Posterior vena cava (tissue), 2 donors: ENCODE results near the gene TAS2R39. TPM values are rescaled to one million over a fixed set of nuclear protein-coding genes. Genes with fewer than 3 reads are reported as not detected.

ENCODE experiments used
- DNase-seq: peaks from one replicate; pipeline ENCODE4 v3.0.0-alpha.2; 2020; ENCODE audit warnings: low spot score
- intact Hi-C, 2 donors: fragments of 100-400 bp; cut with DNase I; formaldehyde crosslinking; loops; one replicate each; pipeline versions ENCODE4 v1.14.1 to v1.14.2; 2022 to 2023
- total RNA-seq, 2 donors: library from RNA; stranded (reverse); fragmentation: NEBNext Ultra II Directional; extraction: Animal tissue kit (Norgen Biotek cat#: 25700); gene quantifications; one replicate each; pipeline ENCODE4 v1.2.1, GENCODE V29; 2021
- donor health status: DM: yes; HTN: yes; CAD: no.
- donor health status: DM: yes; HTN: yes; CAD: no.

Gene TAS2R39
- total RNA-seq, 2 donors from 2014 or later: not detected

DNA sequence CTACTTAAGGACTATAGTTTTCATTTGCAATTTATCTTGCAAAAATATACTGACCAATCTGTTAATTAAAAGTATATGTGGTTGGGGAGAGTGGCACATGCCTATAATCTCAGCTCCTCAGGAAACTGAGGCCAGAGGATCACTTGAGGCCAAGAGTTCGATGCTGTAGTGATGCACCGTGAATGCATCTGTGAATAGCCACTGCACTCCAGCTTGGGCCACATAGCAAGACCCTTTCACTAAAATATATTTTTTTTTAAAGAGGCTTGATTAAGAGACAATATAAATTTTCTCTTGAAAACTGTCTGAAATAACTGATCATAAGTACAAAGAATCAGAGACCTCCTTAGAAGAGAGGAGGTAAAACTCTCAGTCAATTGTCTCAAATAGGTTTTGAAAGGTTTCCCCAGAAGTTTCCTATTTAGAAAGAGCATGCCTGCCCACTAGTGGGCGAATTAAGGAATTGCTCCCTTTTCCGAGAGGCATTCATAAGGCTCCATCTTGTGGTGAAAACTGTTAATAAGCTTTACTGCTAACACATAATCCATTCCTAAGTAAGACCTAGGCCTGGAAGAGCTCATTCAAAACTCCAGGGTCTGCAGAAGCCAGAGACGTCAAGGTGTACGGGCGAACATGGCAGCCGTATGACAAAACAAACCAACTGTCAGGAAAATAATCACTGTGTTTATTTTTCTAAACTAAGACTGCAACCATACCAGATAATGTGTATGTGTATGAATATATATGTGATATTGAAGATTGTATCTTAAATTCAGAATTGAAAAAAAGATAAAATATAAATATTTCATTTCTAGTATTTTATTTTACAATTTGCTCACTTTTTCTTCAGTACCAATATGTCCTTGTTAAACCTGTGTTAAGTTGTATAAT lies 31.8 kb downstream of the TAS2R39 start:
- no peak for DNase-seq
- intact Hi-C loops: loop anchor here (2.0 to 10.0 kb wide), 3 partner anchors 203 to 360 kb away; partner anchors contain the start of gene EPHB6 (in 2 of the 2)

DNA sequence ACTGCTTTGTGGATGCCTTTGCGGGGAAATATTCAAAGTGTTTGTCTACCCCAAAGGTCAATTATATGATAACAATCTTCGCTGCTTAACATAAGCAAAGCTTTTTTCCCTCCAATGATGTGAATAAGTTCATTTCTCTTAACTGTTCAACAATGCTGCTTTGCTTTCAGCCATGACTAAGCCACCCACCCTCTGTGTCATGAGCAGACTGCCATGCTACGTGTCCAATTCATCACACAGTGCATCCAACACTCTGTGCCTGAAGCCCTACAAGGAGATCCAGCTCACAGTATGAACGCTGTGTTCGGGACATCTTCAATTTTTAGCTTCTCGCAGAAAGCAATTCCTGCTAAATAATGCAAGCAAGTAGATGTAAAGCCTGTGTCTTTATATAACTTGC lies 32.9 kb downstream of the TAS2R39 start:
- intact Hi-C loops: loop anchor here (10.0 kb wide), 1 partner anchor 361 kb away; the partner anchor contains the start of gene EPHB6 (in 2 of the 2)
- no peak for DNase-seq

DNA sequence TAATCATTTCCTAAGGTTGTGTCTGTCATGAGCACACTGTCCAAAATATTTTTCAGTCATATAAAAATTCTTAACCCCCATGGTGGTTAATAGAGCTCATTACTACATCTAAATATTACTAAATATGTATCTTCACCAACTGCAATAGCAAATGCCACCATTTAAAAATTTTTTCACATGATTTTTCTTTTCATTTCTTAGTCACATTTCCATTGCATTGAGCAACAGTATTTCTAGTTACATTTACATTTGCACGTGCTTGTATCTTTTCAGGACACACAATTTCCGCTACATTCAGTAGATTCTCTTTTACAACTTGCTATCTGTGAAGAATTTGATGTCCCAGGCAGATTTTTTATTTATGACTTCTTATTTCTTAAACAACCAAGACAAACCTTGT lies 33.5 kb downstream of the TAS2R39 start:
- intact Hi-C loops: loop anchor here (10.0 kb wide), 1 partner anchor 362 kb away; the partner anchor contains the start of gene EPHB6 (in 2 of the 2)

DNA sequence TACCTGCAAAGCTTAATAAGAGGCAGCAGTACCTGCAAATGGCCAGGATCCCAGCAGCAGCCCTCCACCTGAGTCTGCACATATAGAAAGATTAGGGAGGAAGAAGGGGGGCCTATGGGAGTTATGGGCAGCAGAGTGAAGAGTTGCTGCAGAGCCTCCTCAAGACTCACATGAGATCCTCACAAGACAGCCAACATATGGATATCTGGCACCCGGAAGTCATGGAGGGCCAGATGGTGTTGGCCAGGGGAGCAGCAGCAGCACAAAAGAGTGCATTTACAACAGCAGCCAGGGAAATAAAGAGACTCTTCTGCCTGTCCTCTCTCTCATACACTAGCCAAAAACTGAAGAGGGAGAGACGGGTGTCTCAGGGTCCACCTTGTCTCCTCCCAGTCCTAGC lies 34.6 kb downstream of the TAS2R39 start:
- no peak for DNase-seq
- intact Hi-C loops: loop anchor here (10.0 kb wide), 1 partner anchor 363 kb away; the partner anchor contains the start of gene EPHB6 (in 2 of the 2)

More for the DNA sequence above, 33.5 kb downstream of the TAS2R39 start:
- no peak for DNase-seq

DNA sequence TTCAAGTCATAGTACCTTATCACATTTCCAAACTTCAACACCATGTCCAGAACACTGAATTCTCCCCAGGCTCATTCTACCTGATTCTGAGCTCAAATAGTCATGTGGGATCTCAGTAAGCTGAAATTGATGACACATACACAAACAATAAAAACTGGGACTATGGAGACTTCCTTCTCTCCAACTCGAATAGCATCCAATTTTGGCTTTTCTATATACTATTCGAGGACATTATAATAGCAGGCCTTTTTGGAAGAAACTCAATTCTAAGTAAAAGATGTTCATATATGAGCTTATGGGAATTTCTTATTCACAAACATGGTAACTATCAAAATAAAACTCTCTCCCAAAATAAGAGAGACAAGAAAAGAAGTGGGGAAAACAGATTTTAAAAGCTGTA lies 38.1 kb downstream of the TAS2R39 start:
- intact Hi-C loops: no loop called here
- no peak for DNase-seq

DNA sequence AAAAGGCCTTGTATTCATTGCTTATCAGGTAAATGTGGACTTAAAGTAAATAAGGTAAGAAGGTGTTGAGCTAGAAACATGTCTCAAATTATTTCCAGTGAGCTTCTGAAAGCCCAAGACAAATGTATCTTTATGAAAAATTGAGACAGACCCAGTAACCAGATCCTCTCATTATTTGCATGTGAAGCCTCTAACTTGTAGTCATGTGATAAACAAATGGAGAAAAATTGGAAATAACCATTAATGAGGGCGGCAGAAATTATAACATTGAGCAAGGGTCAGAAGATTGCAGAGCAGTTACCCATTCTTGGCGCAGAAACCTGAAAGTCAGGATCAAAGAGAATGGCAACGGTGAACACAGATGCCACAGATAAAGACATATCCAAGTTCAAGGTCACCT lies 38.5 kb downstream of the TAS2R39 start, which contains the start of gene TAS2R40:
TAS2R40 (plus strand) TSS at position 301 of the 400 bp plus-strand sequence; CDS start at position 343, 42 bp downstream.
- DNase-seq: no peak
- intact Hi-C loops: no loop called here

DNA sequence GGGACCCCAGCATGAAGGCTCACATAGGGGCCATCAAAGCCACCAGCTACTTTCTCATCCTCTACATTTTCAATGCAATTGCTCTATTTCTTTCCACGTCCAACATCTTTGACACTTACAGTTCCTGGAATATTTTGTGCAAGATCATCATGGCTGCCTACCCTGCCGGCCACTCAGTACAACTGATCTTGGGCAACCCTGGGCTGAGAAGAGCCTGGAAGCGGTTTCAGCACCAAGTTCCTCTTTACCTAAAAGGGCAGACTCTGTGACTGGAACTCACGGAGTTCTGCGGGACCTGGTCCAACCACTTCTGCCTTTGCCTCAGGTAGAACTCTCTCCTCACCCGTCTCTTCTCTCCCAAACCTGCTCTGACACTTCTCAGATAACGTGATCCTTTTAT lies 39.6 kb downstream of the TAS2R39 start:
- no peak for DNase-seq
- intact Hi-C loops: no loop called here

DNA sequence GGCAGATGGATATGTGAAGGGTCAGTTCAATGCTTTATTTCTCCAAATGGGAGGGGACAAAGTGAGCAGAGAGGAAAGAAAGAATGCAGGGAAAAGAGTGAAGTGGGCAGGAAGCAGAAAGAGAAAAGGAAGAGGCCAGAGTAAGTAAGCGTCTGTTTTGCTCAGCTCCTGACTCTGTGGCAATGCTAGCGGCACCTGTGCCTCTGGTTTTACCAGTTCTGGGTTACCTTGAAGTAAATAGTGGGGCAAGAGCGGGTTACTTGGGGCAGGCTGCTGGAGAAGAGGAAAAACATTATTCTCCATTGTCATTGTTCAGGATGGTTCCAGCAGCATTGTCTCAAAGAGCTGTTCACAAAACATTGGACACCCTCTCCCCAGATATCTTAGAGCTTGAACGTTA lies 40.6 kb downstream of the TAS2R39 start:
- intact Hi-C loops: no loop called here
- no peak for DNase-seq

DNA sequence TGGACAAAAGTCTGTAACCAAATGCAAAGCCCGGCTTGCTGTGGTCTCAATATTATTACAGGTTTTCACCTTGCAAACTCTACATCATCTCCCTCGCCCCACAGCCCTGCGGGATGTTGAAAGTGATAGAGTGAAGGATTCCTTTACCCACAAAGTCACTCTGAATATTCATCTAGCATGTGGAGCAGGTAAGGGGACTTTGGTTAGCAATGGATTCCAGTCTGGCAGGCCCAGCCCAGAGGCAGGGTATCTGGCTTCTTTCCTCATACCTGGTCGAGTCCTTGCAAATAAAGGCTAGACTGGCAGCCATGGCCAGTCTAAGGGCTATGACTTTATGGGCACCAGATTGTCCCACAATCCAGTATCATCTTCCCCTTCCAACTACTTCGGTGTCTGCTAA lies 41.8 kb downstream of the TAS2R39 start:
- intact Hi-C loops: no loop called here
- DNase-seq: no peak

DNA sequence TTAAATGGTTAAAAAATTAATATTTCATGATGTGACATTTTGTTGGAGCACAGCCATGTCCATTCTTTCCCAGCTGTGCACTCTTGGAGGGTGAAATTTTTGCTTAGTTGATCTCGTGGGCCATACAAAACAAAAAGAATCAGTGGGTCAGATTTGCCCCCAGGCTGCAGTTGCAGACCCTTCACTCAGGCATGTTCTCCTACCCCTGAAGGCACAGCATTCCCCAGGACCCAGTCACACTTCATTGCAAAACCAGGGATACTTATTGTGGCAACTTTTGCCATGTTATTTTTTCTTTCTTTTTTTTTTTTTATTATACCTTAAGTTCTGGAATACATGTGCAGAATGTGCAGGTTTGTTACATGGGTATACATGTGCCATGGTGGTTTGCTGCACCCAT lies 44.6 kb downstream of the TAS2R39 start:
- intact Hi-C loops: no loop called here
- no peak for DNase-seq

DNA sequence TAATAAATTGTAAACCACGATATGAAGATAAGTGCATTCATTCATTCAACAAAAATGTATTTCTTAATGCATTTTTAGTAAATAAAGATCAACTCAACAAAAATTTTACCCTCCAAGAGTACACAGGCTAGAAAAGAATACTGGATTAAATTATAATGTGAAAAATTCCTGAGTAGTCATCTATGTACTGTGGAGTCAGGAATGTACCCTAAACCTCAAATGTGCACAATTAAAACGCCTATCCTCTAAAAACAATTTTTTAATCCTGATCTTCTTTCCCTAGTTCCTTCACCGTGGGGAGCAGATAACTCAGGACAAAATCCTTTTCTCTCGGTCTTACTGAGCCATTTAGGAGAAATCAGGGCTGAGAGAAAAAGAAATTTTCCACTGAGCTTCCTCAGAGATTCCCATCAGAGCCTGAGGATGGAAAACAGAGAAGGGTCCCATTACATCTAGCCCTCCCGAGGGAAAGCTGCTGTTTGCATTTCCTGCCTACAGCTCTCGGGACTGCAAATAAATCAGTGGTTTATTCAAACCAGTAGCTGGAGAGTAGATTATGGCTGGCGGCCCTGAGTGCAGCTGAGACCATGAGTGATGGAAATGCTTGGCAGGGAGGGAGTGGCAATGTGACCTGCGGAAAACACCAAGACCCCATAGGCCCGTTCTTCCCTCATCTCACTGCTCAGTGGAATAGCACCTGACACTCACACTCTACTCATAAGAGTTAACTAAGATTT lies 46.0 kb downstream of the TAS2R39 start:
- intact Hi-C loops: no loop called here
- DNase-seq: no peak

DNA sequence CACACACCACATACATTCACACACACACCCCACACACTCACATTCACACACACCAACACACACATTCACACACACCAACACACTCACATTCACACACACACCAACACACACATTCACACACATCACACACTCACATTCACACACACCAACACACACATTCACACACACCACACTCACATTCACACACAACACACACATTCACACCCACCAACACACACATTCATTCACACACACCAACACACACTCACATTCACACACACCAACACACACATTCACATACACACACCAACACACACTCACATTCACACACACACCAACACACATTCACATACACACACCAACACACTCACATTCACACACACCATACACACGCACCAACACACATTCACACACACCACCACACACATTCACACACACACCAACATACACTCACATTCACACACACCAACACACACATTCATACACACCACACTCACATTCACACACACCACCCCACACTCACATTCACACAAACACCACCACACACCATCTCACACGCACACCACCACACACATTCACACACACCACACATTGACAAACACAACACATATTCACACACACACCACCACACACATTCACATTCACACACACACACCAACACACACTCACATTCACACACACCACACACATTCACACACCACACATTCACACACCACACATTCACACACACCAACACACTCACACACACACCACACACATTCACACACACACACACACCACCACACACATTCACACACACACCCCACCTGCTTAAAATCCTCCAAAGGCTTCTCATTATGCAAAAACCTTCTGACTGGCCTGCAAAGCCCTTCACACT lies 47.6 kb downstream of the TAS2R39 start:
- DNase-seq: no peak
- intact Hi-C loops: no loop called here

Other genes with a start within 250 kb of the TAS2R39 start
- gene TRPV5, start 249.7 kb upstream of the TAS2R39 start, total RNA-seq: not detected
- gene LLCFC1, start 243.9 kb upstream of the TAS2R39 start, total RNA-seq: not detected
- gene KEL, start 221.1 kb upstream of the TAS2R39 start, total RNA-seq: 1 to 10 TPM in 1 of 2 donors, under 1 TPM in 1; 0.67 to 1.2 TPM
- not detected for gene OR9A2, start 156.3 kb upstream of the TAS2R39 start, total RNA-seq
- not detected for gene OR6V1, start 131.1 kb upstream of the TAS2R39 start, total RNA-seq
- not detected for gene PIP, start 51.3 kb upstream of the TAS2R39 start, total RNA-seq
- not detected for gene TAS2R40, start 38.6 kb downstream of the TAS2R39 start, total RNA-seq
- 10 to 100 TPM; 68.6 to 94.5 TPM for gene GSTK1, start 80.0 kb downstream of the TAS2R39 start, total RNA-seq
- under 1 TPM in 1 of 2 donors, not detected in 1; 0.29 TPM for gene TMEM139, start 101.5 kb downstream of the TAS2R39 start, total RNA-seq
- gene CASP2, start 104.9 kb downstream of the TAS2R39 start, total RNA-seq: 10 to 100 TPM; 16.1 to 19.9 TPM
- under 1 TPM in 1 of 2 donors, not detected in 1; 0.05 TPM for gene CLCN1, start 132.7 kb downstream of the TAS2R39 start, total RNA-seq
- 1 to 10 TPM; 1.1 to 1.5 TPM for gene FAM131B, start 179.3 kb downstream of the TAS2R39 start, total RNA-seq
- gene ZYX, start 197.9 kb downstream of the TAS2R39 start, total RNA-seq: 100 to 1,000 TPM; 388 to 407 TPM
- gene EPHA1, start 225.4 kb downstream of the TAS2R39 start, total RNA-seq: under 1 TPM in 1 of 2 donors, not detected in 1; 0.24 TPM